ENCODE measurements around the gene VPS26B.
A peak's percentile ranks its signal among the peaks of the same experiment; 100 is the strongest.
"Not testable (repeated sequence)": the region's sequence is repeated elsewhere in the genome, so short reads cannot be mapped to it uniquely, and the experiment has no call there.

Gene VPS26B

GRCh38 chr11:134223836-134224709 lies at the start of gene VPS26B, which contains the start of gene NCAPD3:
TSS of gene VPS26B (plus strand) at chr11:134224671. CDS start at chr11:134225123, 452 bp downstream.
TSS of gene NCAPD3 (minus strand) at chr11:134223967. CDS start at chr11:134223926, 41 bp downstream.
- Histone ChIP-seq H3K36me3 (ENCODE audit: insufficient read depth, low read length) (peaks cover 4% of the 10 kb centered on the region), H3K9ac (ENCODE audit: low read depth, low read length) (peak within 1 kb of the TSS; percentile 94), H3K4me1 (ENCODE audit: insufficient read depth, low read length) (0 out of 2 replicates have a peak, but pooled peaks cover 4% of the 10 kb centered on the region), H3K9me3 (ENCODE audit: control insufficient read depth, insufficient read depth, low read length) (no peaks in the 10 kb centered on the region)

GRCh38 chr11:134176284-134176683 lies 48.2 kb upstream of the VPS26B start:
- H3K9me3 ChIP-seq (ENCODE audit: control insufficient read depth, insufficient read depth, low read length) = peaks cover 12% of the 10 kb centered on the region
- peaks cover 37% of the 10 kb centered on the region for H3K36me3 ChIP-seq (ENCODE audit: insufficient read depth, low read length)
- H3K4me1 ChIP-seq (ENCODE audit: insufficient read depth, low read length) = no peaks in the 10 kb centered on the region
- H3K9ac ChIP-seq (ENCODE audit: low read depth, low read length) = no peak overlapping the region

- Histone ChIP-seq H3K9me3 (ENCODE audit: control insufficient read depth, insufficient read depth, low read length) (no peaks in the 10 kb centered on the region; the same call in 1 of the 2 replicates), H3K9ac (ENCODE audit: low read depth, low read length) (no peak overlapping the region), H3K36me3 (ENCODE audit: insufficient read depth, low read length) (peaks cover 33% of the 10 kb centered on the region), H3K4me1 (ENCODE audit: insufficient read depth, low read length) (no peaks in the 10 kb centered on the region)
These were observed 46.3 kb upstream of the VPS26B start for GRCh38 chr11:134178032-134178674.

GRCh38 chr11:134181707-134182106 lies 42.8 kb upstream of the VPS26B start:
- peaks cover 18% of the 10 kb centered on the region for H3K36me3 ChIP-seq (ENCODE audit: insufficient read depth, low read length)
- no peaks in the 10 kb centered on the region for H3K4me1 ChIP-seq (ENCODE audit: insufficient read depth, low read length)
- no peaks in the 10 kb centered on the region for H3K9me3 ChIP-seq (ENCODE audit: control insufficient read depth, insufficient read depth, low read length)
- no peak overlapping the region for H3K9ac ChIP-seq (ENCODE audit: low read depth, low read length)

GRCh38 chr11:134188092-134188491 lies 36.4 kb upstream of the VPS26B start:
- H3K4me1 ChIP-seq (ENCODE audit: insufficient read depth, low read length); H3K9ac ChIP-seq (ENCODE audit: low read depth, low read length); H3K9me3 ChIP-seq (ENCODE audit: control insufficient read depth, insufficient read depth, low read length): not testable (repeated sequence)
- peaks cover 27% of the 10 kb centered on the region for H3K36me3 ChIP-seq (ENCODE audit: insufficient read depth, low read length)

- Histone ChIP-seq H3K36me3 (ENCODE audit: insufficient read depth, low read length) (peaks cover 18% of the 10 kb centered on the region), H3K4me1 (ENCODE audit: insufficient read depth, low read length) (no peaks in the 10 kb centered on the region), H3K9ac (ENCODE audit: low read depth, low read length) (no peak overlapping the region), H3K9me3 (ENCODE audit: control insufficient read depth, insufficient read depth, low read length) (no peaks in the 10 kb centered on the region)
These were observed 27.7 kb upstream of the VPS26B start for GRCh38 chr11:134196756-134197155.

GRCh38 chr11:134199531-134199930 lies 24.9 kb upstream of the VPS26B start:
- no peaks in the 10 kb centered on the region for H3K9me3 ChIP-seq (ENCODE audit: control insufficient read depth, insufficient read depth, low read length)
- H3K36me3 ChIP-seq (ENCODE audit: insufficient read depth, low read length) = peaks cover 19% of the 10 kb centered on the region
- no peak overlapping the region for H3K9ac ChIP-seq (ENCODE audit: low read depth, low read length)
- no peaks in the 10 kb centered on the region for H3K4me1 ChIP-seq (ENCODE audit: insufficient read depth, low read length)

- Histone ChIP-seq H3K36me3 (ENCODE audit: insufficient read depth, low read length) (peaks cover 26% of the 10 kb centered on the region), H3K9me3 (ENCODE audit: control insufficient read depth, insufficient read depth, low read length) (no peaks in the 10 kb centered on the region), H3K9ac (ENCODE audit: low read depth, low read length) (no peak overlapping the region), H3K4me1 (ENCODE audit: insufficient read depth, low read length) (no peaks in the 10 kb centered on the region)
These were observed 23.8 kb upstream of the VPS26B start for GRCh38 chr11:134200688-134201087.

GRCh38 chr11:134202661-134203060 lies 21.8 kb upstream of the VPS26B start:
- Histone ChIP-seq H3K9ac (ENCODE audit: low read depth, low read length) (no peak overlapping the region), H3K4me1 (ENCODE audit: insufficient read depth, low read length) (no peaks in the 10 kb centered on the region), H3K36me3 (ENCODE audit: insufficient read depth, low read length) (peaks cover 35% of the 10 kb centered on the region), H3K9me3 (ENCODE audit: control insufficient read depth, insufficient read depth, low read length) (no peaks in the 10 kb centered on the region)

- H3K9ac ChIP-seq (ENCODE audit: low read depth, low read length) = no peak overlapping the region
These were observed 18.7 kb upstream of the VPS26B start for GRCh38 chr11:134205729-134206128.

GRCh38 chr11:134206185-134206584 lies 18.3 kb upstream of the VPS26B start:
- H3K9ac ChIP-seq (ENCODE audit: low read depth, low read length) = no peak overlapping the region
- H3K4me1 ChIP-seq (ENCODE audit: insufficient read depth, low read length) = no peaks in the 10 kb centered on the region
- H3K36me3 ChIP-seq (ENCODE audit: insufficient read depth, low read length) = peaks cover 36% of the 10 kb centered on the region
- no peaks in the 10 kb centered on the region for H3K9me3 ChIP-seq (ENCODE audit: control insufficient read depth, insufficient read depth, low read length)

More at GRCh38 chr11:134205729-134206128, 18.7 kb upstream of the VPS26B start:
- no peaks in the 10 kb centered on the region for H3K9me3 ChIP-seq (ENCODE audit: control insufficient read depth, insufficient read depth, low read length)
- no peaks in the 10 kb centered on the region for H3K4me1 ChIP-seq (ENCODE audit: insufficient read depth, low read length)
- H3K36me3 ChIP-seq (ENCODE audit: insufficient read depth, low read length) = peaks cover 37% of the 10 kb centered on the region

GRCh38 chr11:134207538-134208239 lies 16.8 kb upstream of the VPS26B start:
- Histone ChIP-seq H3K36me3 (ENCODE audit: insufficient read depth, low read length) (peaks cover 33% of the 10 kb centered on the region), H3K4me1 (ENCODE audit: insufficient read depth, low read length) (no peaks in the 10 kb centered on the region), H3K9ac (ENCODE audit: low read depth, low read length) (no peak overlapping the region), H3K9me3 (ENCODE audit: control insufficient read depth, insufficient read depth, low read length) (no peaks in the 10 kb centered on the region)

- Histone ChIP-seq H3K9me3 (ENCODE audit: control insufficient read depth, insufficient read depth, low read length) (no peaks in the 10 kb centered on the region), H3K9ac (ENCODE audit: low read depth, low read length) (no peak overlapping the region), H3K36me3 (ENCODE audit: insufficient read depth, low read length) (no peaks in the 10 kb centered on the region; the same call in 1 of the 2 replicates), H3K4me1 (ENCODE audit: insufficient read depth, low read length) (no peaks in the 10 kb centered on the region)
These were observed 8.6 kb upstream of the VPS26B start for GRCh38 chr11:134215836-134216235.

- H3K9me3 ChIP-seq (ENCODE audit: control insufficient read depth, insufficient read depth, low read length) = no peaks in the 10 kb centered on the region
- no peaks in the 10 kb centered on the region for H3K4me1 ChIP-seq (ENCODE audit: insufficient read depth, low read length)
- no peaks in the 10 kb centered on the region; the same call in 1 of the 2 replicates for H3K36me3 ChIP-seq (ENCODE audit: insufficient read depth, low read length)
- no peak overlapping the region for H3K9ac ChIP-seq (ENCODE audit: low read depth, low read length)
These were observed 7.7 kb upstream of the VPS26B start for GRCh38 chr11:134216816-134217215.
